Upper lobe of right lung (tissue), 1 donor: Measurements from ENCODE around the gene RPRD1B. TPM values are rescaled to one million over a fixed set of nuclear protein-coding genes. Genes with fewer than 3 reads are reported as not detected.

Experiments
- ATAC-seq: fragments of 200-7000 bp; cut with Tn5 transposase; one replicate; pipeline ENCODE4 v1.9.1; 2020; ENCODE audit warnings: mild to moderate bottlenecking, moderate library complexity
- DNase-seq: peaks from one replicate; pipeline ENCODE4 v3.0.0-alpha.2; 2020
- H3K27ac ChIP-seq: fragments of 200-600 bp; one replicate; pipeline ENCODE4 v1.8.0; 2022
- H3K27me3 ChIP-seq: fragments of 200-600 bp; one replicate; pipeline ENCODE4 v1.8.0; 2022; ENCODE audit warnings: mild to moderate bottlenecking
- H3K36me3 ChIP-seq: fragments of 200-600 bp; one replicate; pipeline ENCODE4 v1.8.0; 2022
- H3K4me1 ChIP-seq: fragments of 200-600 bp; one replicate; pipeline ENCODE4 v1.8.0; 2022
- H3K4me3 ChIP-seq: fragments of 200-600 bp; one replicate; pipeline ENCODE4 v1.8.0; 2022; ENCODE audit warnings: mild to moderate bottlenecking
- H3K9me3 ChIP-seq: fragments of 200-600 bp; one replicate; pipeline ENCODE4 v1.8.0; 2022
- intact Hi-C: fragments of 100-400 bp; cut with DNase I; formaldehyde crosslinking; loops from one replicate; pipeline ENCODE4 v1.11.0; 2022
- total RNA-seq: library from RNA; stranded (reverse); fragmentation: NEBNext Ultra II Directional; extraction: Animal tissue kit (Norgen Biotek cat#: 25700); gene quantifications from one replicate; pipeline ENCODE4 v1.2.1, GENCODE V29; 2021
- TF ChIP-seq, protein P1 (sequence below): fragments of 200-600 bp; IDR thresholded peaks from one replicate; pipeline ENCODE4 v1.8.0; 2022; ENCODE audit warnings: antibody characterized with exemption
- donor health status: DM: no; HTN: yes; CAD: no; lungs with severe emphysema.

Gene RPRD1B
- total RNA-seq, 1 donor from 2014 or later, result 33.1 TPM

DNA sequence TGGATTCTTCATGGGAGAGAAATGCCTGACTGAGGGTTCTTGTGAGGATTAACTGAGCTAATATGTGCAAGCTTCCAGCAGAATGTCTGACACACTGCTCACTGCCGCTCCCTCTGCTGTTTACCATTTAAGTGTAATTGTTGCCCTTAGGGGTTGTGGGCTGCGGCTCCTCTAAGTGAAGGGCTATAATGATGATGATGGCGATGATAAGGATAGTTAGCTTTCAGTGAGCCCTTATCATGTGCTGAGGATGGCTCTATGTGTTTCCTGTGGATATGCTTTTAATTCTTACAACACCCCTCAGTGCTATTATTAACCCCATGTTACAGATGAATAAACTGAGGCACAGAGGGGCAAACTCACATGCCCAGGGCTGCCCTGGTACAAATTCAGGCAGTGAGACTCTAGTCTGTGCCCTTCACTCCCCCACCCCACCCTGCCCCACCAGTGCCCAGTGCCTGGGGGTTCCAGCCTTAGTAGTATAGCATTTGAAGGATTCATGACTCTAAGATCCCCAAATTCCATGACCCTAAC is 98.1 kb downstream of the RPRD1B start:
- H3K4me3 ChIP-seq, result no peak overlapping the region
- H3K27me3 ChIP-seq, result no peaks in the 10 kb centered on the region
- DNase-seq (peak; percentile 12), ATAC-seq (no peak)
- H3K4me1 ChIP-seq, result peaks cover 12% of the 10 kb centered on the region
- H3K9me3 ChIP-seq, result no peaks in the 10 kb centered on the region
- TF ChIP-seq, protein P1, sequence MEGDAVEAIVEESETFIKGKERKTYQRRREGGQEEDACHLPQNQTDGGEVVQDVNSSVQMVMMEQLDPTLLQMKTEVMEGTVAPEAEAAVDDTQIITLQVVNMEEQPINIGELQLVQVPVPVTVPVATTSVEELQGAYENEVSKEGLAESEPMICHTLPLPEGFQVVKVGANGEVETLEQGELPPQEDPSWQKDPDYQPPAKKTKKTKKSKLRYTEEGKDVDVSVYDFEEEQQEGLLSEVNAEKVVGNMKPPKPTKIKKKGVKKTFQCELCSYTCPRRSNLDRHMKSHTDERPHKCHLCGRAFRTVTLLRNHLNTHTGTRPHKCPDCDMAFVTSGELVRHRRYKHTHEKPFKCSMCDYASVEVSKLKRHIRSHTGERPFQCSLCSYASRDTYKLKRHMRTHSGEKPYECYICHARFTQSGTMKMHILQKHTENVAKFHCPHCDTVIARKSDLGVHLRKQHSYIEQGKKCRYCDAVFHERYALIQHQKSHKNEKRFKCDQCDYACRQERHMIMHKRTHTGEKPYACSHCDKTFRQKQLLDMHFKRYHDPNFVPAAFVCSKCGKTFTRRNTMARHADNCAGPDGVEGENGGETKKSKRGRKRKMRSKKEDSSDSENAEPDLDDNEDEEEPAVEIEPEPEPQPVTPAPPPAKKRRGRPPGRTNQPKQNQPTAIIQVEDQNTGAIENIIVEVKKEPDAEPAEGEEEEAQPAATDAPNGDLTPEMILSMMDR, result no peak
- intact Hi-C loops, result no loop called here
- no peak overlapping the region for H3K27ac ChIP-seq
- H3K36me3 ChIP-seq, result peaks cover 47% of the 10 kb centered on the region

DNA sequence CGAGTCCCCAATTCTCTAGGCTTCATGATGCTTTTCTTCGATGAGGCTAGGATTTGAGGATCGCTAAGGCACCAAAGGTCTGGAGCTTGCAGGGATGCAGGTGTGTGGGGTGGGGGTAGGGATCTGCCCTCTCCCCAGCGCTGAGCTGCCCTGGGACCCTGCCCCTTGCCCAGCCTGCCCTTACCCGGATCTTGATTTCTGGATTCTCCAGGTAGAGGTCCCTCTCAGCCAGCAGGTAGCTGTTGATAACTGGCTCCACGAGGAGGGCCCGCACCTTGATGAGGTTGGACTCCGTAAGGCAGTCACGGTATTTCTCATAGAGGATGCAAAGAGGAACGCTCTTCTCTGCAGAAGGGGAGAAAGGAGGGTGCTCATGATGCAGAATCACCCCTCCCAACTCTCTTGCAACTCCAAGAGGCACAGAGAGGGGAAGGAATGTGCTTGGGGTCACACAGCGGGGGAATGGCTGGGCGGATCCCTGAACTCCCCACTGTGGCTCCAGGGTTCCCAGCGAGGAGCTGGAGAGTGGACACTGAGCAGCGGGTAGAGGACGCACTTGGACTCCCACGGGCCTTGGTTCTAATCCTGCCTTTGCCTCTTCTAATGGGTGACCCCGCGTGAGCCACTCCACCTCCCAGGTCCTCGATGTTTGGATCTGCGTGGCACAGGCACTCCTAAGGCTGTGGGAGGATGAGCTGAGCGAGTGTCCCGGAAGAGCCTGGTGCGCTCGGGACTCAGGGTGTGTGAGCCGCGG is 98.8 kb downstream of the RPRD1B start:
- Histone ChIP-seq H3K27ac (no peak overlapping the region), H3K4me1 (peaks cover 9% of the 10 kb centered on the region), H3K4me3 (no peak overlapping the region), H3K9me3 (no peaks in the 10 kb centered on the region), H3K36me3 (peaks cover 53% of the 10 kb centered on the region), H3K27me3 (no peaks in the 10 kb centered on the region)
- TF ChIP-seq, protein P1, result no peak
- intact Hi-C loops, result no loop called here
- ATAC-seq, result no peak
- peak; percentile 46 for DNase-seq

DNA sequence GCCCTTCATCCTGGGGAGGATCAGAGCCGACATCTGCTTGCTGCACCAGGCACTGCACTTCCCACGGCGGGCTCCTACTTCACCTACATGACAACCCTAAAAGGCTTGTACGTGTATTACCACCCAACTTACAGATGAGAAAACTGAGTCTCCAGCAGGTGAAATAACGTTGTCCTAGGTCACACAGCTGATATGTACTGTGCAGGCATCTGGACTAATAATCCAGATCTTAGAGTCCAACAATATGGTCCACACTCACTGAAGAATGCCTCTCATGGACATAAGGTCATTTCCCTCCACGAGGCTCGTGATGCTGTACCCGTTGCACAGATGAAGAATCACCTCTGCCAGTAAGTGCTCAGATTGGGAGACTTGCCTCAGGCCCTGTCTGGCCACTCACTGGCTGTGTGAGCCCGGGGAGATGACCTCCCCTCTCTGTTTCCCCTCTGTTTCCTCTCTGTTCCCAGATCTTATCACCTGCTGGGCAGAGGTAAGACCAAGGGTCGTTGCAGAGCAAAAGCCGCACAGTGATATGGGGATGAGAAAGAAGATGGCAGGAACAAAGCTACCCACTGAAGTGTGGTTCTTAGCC is 99.5 kb downstream of the RPRD1B start:
- H3K27ac ChIP-seq, result no peak overlapping the region
- ATAC-seq, result no peak
- no peaks in the 10 kb centered on the region for H3K9me3 ChIP-seq
- H3K4me1 ChIP-seq, result peaks cover 9% of the 10 kb centered on the region
- TF ChIP-seq, protein P1, result no peak
- no peak overlapping the region for H3K4me3 ChIP-seq
- peak; percentile 32 for DNase-seq
- intact Hi-C loops, result no loop called here
- H3K36me3 ChIP-seq, result peaks cover 59% of the 10 kb centered on the region
- H3K27me3 ChIP-seq, result no peaks in the 10 kb centered on the region

DNA sequence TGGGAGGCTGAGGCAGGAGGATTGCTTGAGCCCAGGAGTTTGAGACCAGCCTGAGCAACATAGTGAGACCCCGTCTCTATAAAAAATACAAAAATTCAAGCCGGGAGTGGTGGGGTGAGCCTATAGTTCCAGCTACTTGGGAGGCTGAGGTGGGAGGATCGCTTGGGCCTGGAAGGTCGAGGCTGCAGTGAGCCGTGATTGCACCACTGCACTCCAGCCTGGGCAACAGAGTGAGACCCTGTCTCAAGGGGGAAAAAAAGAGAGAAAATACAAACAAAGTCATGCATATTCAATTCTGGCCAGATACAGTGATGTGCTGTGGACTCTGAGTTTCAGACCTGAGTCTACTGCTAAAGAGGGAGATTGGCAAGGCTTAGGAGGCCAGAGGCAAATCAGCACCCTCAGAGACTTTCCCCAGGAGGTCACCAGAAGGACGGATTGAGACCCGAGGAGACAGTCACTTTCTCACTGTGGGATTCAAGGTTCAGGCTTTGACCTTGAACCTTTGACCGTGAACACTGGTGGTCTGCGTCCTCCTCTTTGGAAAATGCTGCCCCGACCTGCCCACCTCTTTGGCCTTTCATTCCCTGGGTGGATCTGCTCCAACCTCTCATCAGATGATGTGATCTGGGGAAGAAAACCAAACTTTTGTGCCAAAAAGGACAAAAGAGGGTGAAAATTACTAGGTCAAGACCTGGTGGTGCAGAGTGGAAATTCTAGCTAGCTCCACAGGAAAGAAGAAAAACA is 100.3 kb downstream of the RPRD1B start:
- intact Hi-C loops, result no loop called here
- H3K27ac ChIP-seq, result peak overlapping the region; percentile 51
- ATAC-seq, result no peak
- TF ChIP-seq, protein P1, result no peak
- no peak overlapping the region for H3K4me3 ChIP-seq
- peak; percentile 16 for DNase-seq
- peaks cover 68% of the 10 kb centered on the region for H3K36me3 ChIP-seq
- peaks cover 9% of the 10 kb centered on the region for H3K4me1 ChIP-seq
- no peaks in the 10 kb centered on the region for H3K9me3 ChIP-seq
- no peaks in the 10 kb centered on the region for H3K27me3 ChIP-seq

DNA sequence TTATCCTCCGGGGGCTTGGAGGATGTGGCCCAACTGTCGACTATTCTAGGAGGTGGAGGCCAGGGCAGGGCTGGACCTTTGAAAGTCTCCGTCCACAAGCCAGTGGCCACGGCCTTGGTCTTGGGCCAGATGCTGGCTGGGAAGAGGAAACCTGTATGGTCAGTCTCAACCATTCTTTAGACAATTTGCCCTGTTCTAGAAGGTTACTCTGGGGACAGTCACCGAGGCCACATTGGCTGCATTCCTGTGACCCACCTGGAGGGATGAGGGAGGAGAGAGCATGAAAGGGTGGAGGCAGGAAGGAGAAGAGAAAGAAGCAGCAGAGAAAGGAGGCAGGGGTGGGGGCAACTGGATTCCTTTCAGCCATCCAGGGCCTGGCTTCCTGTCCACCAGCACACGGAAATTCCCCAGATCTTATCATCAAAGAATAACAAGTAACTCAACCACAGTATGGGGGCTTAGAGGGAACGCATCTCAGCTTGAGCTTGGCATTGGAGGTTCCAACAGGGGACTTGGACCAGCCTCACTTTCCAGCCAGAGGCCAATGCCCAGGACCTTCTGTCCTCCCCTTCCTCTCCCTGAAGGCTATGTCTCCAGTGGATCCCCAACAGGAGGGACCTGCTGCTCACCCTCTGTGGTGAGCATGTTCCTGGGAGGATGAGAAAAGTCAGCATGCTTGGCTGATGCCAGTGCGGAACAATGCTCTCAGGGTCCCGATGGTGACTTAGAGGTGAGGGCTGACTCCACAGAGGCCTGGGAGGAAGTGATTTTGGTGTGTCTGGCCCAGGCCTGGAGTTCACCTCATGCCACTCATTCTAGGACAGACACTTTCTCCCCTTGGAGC is 101.1 kb downstream of the RPRD1B start:
- Histone ChIP-seq H3K4me1 (peaks cover 9% of the 10 kb centered on the region), H3K4me3 (no peak overlapping the region), H3K27ac (peak overlapping the region; percentile 69), H3K9me3 (no peaks in the 10 kb centered on the region), H3K36me3 (peaks cover 72% of the 10 kb centered on the region), H3K27me3 (no peaks in the 10 kb centered on the region)
- TF ChIP-seq, protein P1, result no peak
- intact Hi-C loops, result no loop called here
- peak; percentile 30 for ATAC-seq
- DNase-seq, result peak; percentile 20
